Esophagus squamous epithelium (tissue), 5 donors: ENCODE data around the gene GGN. TPM values are rescaled to one million over a fixed set of nuclear protein-coding genes. Genes with fewer than 3 reads are reported as not detected.
"Not testable (repeated sequence)": the region's sequence is repeated elsewhere in the genome, so short reads cannot be mapped to it uniquely, and the experiment has no call there.

ENCODE experiments used
- DNase-seq: peaks from one replicate; lab custom pipeline; 2025; lab: John Stamatoyannopoulos, UW
- H3K27ac ChIP-seq, 4 donors: fragments of 200-600 bp; sonication (generic); one replicate each; pipeline ENCODE4 v1.5.1; 2016 to 2019; ENCODE audit warnings: mild to moderate bottlenecking in 1 of 4
- H3K27me3 ChIP-seq, 4 donors: fragments of 200-600 bp; sonication (generic); 1 replicate in 3 of 4; 2 replicates in 1 of 4; pipeline versions ENCODE4 v1.5.1 to v1.6.0; 2017 to 2021; ENCODE audit warnings: antibody characterized with exemption in 1 of 4
- H3K36me3 ChIP-seq, 3 donors: fragments of 200-600 bp; sonication (generic); one replicate each; pipeline ENCODE4 v1.5.1; 2016 to 2019
- H3K4me1 ChIP-seq, 3 donors: fragments of 200-600 bp; sonication (generic); one replicate each; pipeline ENCODE4 v1.5.1; 2017 to 2019
- H3K4me3 ChIP-seq, 4 donors: fragments of 200-600 bp; sonication (generic); 1 replicate in 3 of 4; 2 replicates in 1 of 4; pipeline ENCODE4 v1.5.1; 2016 to 2019; ENCODE audit warnings: mild to moderate bottlenecking in 2 of 4, moderate library complexity in 1 of 4
- H3K9me3 ChIP-seq, 3 donors: fragments of 200-600 bp; sonication (generic); one replicate each; pipeline ENCODE4 v1.5.1; 2016 to 2019
- POLR2A ChIP-seq, 4 donors: fragments of 450-650 bp; IDR thresholded peaks; one replicate each; pipeline ENCODE4 v1.6.1; 2017; ENCODE audit warnings: antibody characterized with exemption in 4 of 4, mild to moderate bottlenecking in 4 of 4, moderate library complexity in 3 of 4
- WGBS, 2 donors: methylation state at CpG; one replicate each; pipeline ENCODE4 v1.1.5; 2018; 5-methylcytosine and 5-hydroxymethylcytosine counted together
- intact Hi-C: fragments of 100-400 bp; cut with DNase I; formaldehyde crosslinking; loops from one replicate; pipeline ENCODE4 v1.15.0; 2022
- total RNA-seq, 4 donors: library from RNA; depleted of rRNA; stranded (reverse); fragments of >200 nt; gene quantifications; one replicate each; pipeline ENCODE4 v1.1.0, GENCODE V29; 2016
- TF ChIP-seq, protein P1 (sequence below), 6 experiments: fragments of 450-650 bp in 4 of 6; fragments of 200-600 bp in 2 of 6; sonication (generic) in 2 of 6; IDR thresholded peaks; one replicate each; pipeline ENCODE4 v1.5.1; 2016 to 2019; ENCODE audit warnings: antibody characterized with exemption in 6 of 6, mild to moderate bottlenecking in 4 of 6, moderate library complexity in 4 of 6
- donor health status: DM: yes; HTN: yes; CAD: no.

GGN gene
- total RNA-seq, 4 donors from 2014 or later, result 0.15 TPM; not detected in 3

DNA sequence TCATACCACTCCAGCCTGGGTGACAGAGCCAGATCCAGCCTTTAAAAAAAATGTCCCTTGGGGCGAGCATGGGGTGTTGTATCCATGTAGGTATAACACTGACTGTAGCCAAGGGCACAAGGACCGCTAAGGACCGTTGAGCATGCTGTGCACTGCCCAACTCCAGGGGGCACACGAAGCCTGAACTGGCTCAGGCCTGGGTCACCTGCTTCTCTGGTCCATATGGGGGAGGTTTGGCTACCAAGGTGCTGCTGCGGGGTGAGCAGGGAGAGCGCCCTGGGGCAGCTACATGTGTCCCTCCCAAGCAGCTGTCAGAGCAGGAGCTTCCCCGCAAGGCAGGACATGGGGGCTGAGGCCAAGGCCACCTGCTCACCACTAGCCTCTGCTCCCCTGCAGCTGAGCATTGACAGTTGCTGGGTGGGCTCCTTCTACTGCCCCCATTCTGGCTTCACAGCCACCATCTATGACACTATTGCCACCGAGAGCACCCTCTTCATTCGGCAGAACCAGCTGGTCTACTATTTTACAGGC lies 35.9 kb downstream of the GGN start:
- TF ChIP-seq POLR2A (IDR thresholded peaks at IDR 0.05), result no peak
- TF ChIP-seq, protein P1, sequence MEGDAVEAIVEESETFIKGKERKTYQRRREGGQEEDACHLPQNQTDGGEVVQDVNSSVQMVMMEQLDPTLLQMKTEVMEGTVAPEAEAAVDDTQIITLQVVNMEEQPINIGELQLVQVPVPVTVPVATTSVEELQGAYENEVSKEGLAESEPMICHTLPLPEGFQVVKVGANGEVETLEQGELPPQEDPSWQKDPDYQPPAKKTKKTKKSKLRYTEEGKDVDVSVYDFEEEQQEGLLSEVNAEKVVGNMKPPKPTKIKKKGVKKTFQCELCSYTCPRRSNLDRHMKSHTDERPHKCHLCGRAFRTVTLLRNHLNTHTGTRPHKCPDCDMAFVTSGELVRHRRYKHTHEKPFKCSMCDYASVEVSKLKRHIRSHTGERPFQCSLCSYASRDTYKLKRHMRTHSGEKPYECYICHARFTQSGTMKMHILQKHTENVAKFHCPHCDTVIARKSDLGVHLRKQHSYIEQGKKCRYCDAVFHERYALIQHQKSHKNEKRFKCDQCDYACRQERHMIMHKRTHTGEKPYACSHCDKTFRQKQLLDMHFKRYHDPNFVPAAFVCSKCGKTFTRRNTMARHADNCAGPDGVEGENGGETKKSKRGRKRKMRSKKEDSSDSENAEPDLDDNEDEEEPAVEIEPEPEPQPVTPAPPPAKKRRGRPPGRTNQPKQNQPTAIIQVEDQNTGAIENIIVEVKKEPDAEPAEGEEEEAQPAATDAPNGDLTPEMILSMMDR (IDR thresholded peaks at IDR 0.05), result no peak
- Histone ChIP-seq H3K27ac (no peak overlapping the region), H3K4me3 (no peak overlapping the region), H3K9me3 (no peaks in the 10 kb centered on the region), H3K36me3 (no peaks in the 10 kb centered on the region), H3K4me1 (peaks cover 0 to 8% (median 0%) of the 10 kb centered on the region in 3 donors), H3K27me3 (peaks cover 0 to 47% (median 0%) of the 10 kb centered on the region in 4 donors)
- no peak for DNase-seq
- 65 to 69% methylated on average over 6 of the region's 9 CpGs for WGBS, 2 donors
- intact Hi-C loops, result no loop called here

DNA sequence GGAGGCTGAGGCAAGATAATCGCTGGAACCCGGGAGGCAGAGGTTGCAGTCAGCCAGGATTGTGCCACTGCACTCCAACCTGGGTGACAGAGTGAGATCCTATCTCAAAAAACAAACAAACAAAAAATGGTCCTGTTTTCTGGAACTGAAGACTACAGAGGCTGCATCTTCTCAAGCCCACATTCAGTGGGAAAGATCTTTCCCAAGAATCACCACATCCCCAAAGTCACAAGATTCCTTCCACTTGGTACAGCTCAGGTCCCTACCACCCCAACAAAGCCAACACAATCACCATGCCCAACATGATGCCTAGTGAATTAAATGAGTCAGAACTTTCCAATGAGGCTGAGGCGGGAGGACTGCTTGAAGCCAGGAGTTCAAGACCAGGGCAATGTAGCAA lies 37.0 kb downstream of the GGN start:
- intact Hi-C loops, result no loop called here
- H3K27ac ChIP-seq, result no peak overlapping the region
- DNase-seq, result no peak
- TF ChIP-seq POLR2A (IDR thresholded peaks at IDR 0.05), result no peak
- TF ChIP-seq, protein P1 (IDR thresholded peaks at IDR 0.05), result no peak
- H3K9me3 ChIP-seq, result no peaks in the 10 kb centered on the region
- no peaks in the 10 kb centered on the region for H3K36me3 ChIP-seq
- peaks cover 0 to 36% (median 0%) of the 10 kb centered on the region in 4 donors for H3K27me3 ChIP-seq
- WGBS, 2 donors, result 68 to 89% methylated on average over 3 of the region's 3 CpGs
- peaks cover 0 to 9% (median 0%) of the 10 kb centered on the region in 3 donors for H3K4me1 ChIP-seq
- H3K4me3 ChIP-seq, result no peak overlapping the region

DNA sequence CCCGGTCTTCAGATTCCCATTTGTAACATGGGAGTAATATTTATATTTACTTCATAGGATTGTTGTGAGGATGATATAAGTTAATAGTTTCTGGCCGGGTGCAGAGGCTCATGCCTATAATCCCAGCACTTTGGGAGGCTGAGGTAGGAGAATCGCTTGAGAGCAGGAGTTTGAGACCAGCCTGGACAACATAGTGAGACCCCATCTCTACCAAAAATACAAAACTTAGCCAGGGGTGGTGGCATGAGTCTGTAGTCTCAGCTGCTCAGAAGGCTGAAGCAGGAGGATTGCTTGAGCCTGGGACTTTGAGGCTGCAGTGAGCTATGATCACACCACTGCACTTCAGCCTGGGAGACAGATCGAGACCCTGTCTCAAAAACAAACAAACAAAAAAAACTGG lies 41.0 kb downstream of the GGN start:
- Histone ChIP-seq H3K9me3 (no peaks in the 10 kb centered on the region), H3K4me3 (no peak overlapping the region), H3K4me1 (peaks cover 0 to 9% (median 0%) of the 10 kb centered on the region in 3 donors), H3K27ac (no peak overlapping the region), H3K27me3 (peaks cover 0 to 2% (median 0%) of the 10 kb centered on the region in 4 donors), H3K36me3 (peaks cover 0 to 20% (median 0%) of the 10 kb centered on the region in 3 donors)
- DNase-seq, result no peak
- WGBS, 2 donors, result 75 to 96% methylated on average over 3 to 4 of the region's 4 CpGs
- intact Hi-C loops, result no loop called here
- TF ChIP-seq, protein P1 (IDR thresholded peaks at IDR 0.05), result no peak
- TF ChIP-seq POLR2A (IDR thresholded peaks at IDR 0.05), result no peak

DNA sequence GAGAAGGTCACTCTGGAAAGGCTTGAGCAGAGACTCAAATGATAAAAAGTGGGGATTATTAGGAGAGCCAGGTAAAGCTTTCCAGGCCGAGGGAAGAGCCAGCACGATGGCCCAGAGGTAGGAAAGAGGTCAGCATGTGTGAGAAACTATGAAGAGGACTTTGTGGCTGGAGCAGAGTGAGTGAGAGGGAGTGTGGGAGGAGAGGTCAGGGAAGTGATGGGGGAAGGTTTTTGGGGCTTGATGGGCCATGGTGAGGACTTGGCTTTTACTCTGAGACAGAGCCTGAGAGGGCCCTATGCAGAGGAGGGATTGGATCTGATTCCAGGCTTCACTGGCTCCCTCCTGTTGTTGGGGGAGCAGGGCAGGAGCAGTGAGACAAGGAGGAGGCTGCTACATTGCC lies 46.9 kb downstream of the GGN start:
- TF ChIP-seq POLR2A (IDR thresholded peaks at IDR 0.05), result no peak
- TF ChIP-seq, protein P1 (IDR thresholded peaks at IDR 0.05), result no peak
- Histone ChIP-seq H3K4me1 (peaks cover 7 to 28% (median 9%) of the 10 kb centered on the region in 3 donors), H3K36me3 (peaks cover 0 to 50% (median 0%) of the 10 kb centered on the region in 3 donors), H3K9me3 (no peaks in the 10 kb centered on the region), H3K4me3 (no peak overlapping the region), H3K27me3 (no peaks in the 10 kb centered on the region), H3K27ac (no peak overlapping the region)
- WGBS, 2 donors, result 89 to 94% methylated on average over 2 of the region's 2 CpGs
- no peak for DNase-seq
- intact Hi-C loops, result no loop called here

DNA sequence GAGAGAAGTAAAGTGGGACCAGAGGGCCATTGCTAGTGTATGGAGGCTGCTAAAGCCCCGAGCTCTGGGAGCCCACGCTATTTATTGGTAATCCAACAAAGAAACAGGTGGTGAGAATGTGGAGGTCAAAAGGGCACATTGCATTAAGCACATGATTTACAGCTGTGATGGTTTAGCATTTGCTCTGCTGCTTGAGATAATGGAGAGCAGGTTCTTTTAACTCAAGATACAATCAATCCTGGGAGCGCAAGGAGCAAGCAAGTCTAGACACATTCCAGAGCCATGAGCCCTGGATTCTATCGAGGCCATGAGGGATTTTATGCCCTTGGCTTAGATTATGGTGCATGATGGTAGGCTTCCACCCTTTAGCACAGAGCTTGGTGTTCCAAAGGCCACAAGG lies 48.8 kb downstream of the GGN start:
- intact Hi-C loops, DNase-seq, H3K27ac ChIP-seq, H3K9me3 ChIP-seq, H3K27me3 ChIP-seq, H3K4me3 ChIP-seq: not testable (repeated sequence)
- Histone ChIP-seq H3K4me1 (peaks cover 10 to 35% (median 14%) of the 10 kb centered on the region in 3 donors), H3K36me3 (peaks cover 0 to 46% (median 0%) of the 10 kb centered on the region in 3 donors)
- 58 to 67% methylated on average over 2 to 3 of the region's 4 CpGs for WGBS, 2 donors
